Muscle layer of colon (tissue), 2 donors: ENCODE measurements around the gene UTP14A.

Experiments
- H3K27ac ChIP-seq: one replicate; pipeline ENCODE4 v1.7.0; 2013; ENCODE audit warnings: low read depth, mild to moderate bottlenecking, low read length, moderate library complexity
- H3K27me3 ChIP-seq, 2 donors: one replicate each; pipeline ENCODE4 v1.7.0; 2013; ENCODE audit warnings: low read length in 2 of 2, mild to moderate bottlenecking in 2 of 2; ENCODE audit not compliant: insufficient read depth in 2 of 2, control insufficient read depth in 1 of 2
- H3K36me3 ChIP-seq: one replicate; pipeline ENCODE4 v1.7.0; 2013; ENCODE audit warnings: mild to moderate bottlenecking, low read length; ENCODE audit not compliant: insufficient read depth
- H3K4me1 ChIP-seq: one replicate; pipeline ENCODE4 v1.7.0; 2013; ENCODE audit warnings: mild to moderate bottlenecking, low read length; ENCODE audit not compliant: insufficient read depth
- H3K4me3 ChIP-seq, 2 donors: one replicate each; pipeline ENCODE4 v1.7.0; 2013; ENCODE audit warnings: low read length in 2 of 2, low read depth in 1 of 2, mild to moderate bottlenecking in 1 of 2, moderate library complexity in 1 of 2
- H3K9ac ChIP-seq: one replicate; pipeline ENCODE4 v1.7.0; 2013; ENCODE audit warnings: low read length
- H3K9me3 ChIP-seq: one replicate; pipeline ENCODE4 v1.7.0; 2013; ENCODE audit warnings: mild to moderate bottlenecking, low read length
- donor health status: abdominal sarcoma.
- donor health status: Adenocarcinoma of cecum.

Gene UTP14A

GRCh38 chrX:129953334-129953648, 47.3 kb downstream of the UTP14A start:
- no peaks in the 10 kb centered on the region for H3K9me3 ChIP-seq
- H3K27ac ChIP-seq: no peak overlapping the region
- H3K36me3 ChIP-seq: no peaks in the 10 kb centered on the region
- no peak overlapping the region for H3K9ac ChIP-seq
- no peak overlapping the region for H3K4me3 ChIP-seq
- peaks cover 4% of the 10 kb centered on the region for H3K4me1 ChIP-seq
- peaks cover 0 to 8% of the 10 kb centered on the region in 2 donors for H3K27me3 ChIP-seq

GRCh38 chrX:129953881-129954280, 47.9 kb downstream of the UTP14A start:
- Histone ChIP-seq H3K4me3 (no peak overlapping the region), H3K4me1 (peaks cover 4% of the 10 kb centered on the region), H3K36me3 (no peaks in the 10 kb centered on the region), H3K27me3 (peaks cover 0 to 8% of the 10 kb centered on the region in 2 donors), H3K27ac (no peak overlapping the region), H3K9me3 (no peaks in the 10 kb centered on the region), H3K9ac (no peak overlapping the region)

- Histone ChIP-seq H3K36me3 (no peaks in the 10 kb centered on the region), H3K4me3 (no peak overlapping the region), H3K4me1 (peaks cover 4% of the 10 kb centered on the region), H3K9ac (no peak overlapping the region), H3K9me3 (no peaks in the 10 kb centered on the region), H3K27ac (no peak overlapping the region), H3K27me3 (peaks cover 0 to 8% of the 10 kb centered on the region in 2 donors)
These were observed 48.8 kb downstream of the UTP14A start for GRCh38 chrX:129954804-129955203.

- no peaks in the 10 kb centered on the region for H3K9me3 ChIP-seq
These were observed 49.7 kb downstream of the UTP14A start for GRCh38 chrX:129955682-129956081.

GRCh38 chrX:129956145-129956544, 50.2 kb downstream of the UTP14A start:
- Histone ChIP-seq H3K4me1 (peaks cover 4% of the 10 kb centered on the region), H3K9ac (no peak overlapping the region), H3K36me3 (no peaks in the 10 kb centered on the region), H3K9me3 (no peaks in the 10 kb centered on the region), H3K4me3 (no peak overlapping the region), H3K27ac (no peak overlapping the region), H3K27me3 (peaks cover 0 to 11% of the 10 kb centered on the region in 2 donors)

More at GRCh38 chrX:129955682-129956081, 49.7 kb downstream of the UTP14A start:
- Histone ChIP-seq H3K27ac (no peak overlapping the region), H3K36me3 (no peaks in the 10 kb centered on the region), H3K4me3 (no peak overlapping the region), H3K27me3 (peaks cover 0 to 8% of the 10 kb centered on the region in 2 donors), H3K4me1 (peaks cover 4% of the 10 kb centered on the region), H3K9ac (no peak overlapping the region)

- H3K27ac ChIP-seq: no peak overlapping the region
These were observed 50.8 kb downstream of the UTP14A start for GRCh38 chrX:129956765-129957164.

GRCh38 chrX:129957241-129958082, 51.5 kb downstream of the UTP14A start:
- no peaks in the 10 kb centered on the region for H3K9me3 ChIP-seq
- H3K9ac ChIP-seq: no peak overlapping the region
- no peaks in the 10 kb centered on the region for H3K4me1 ChIP-seq
- no peaks in the 10 kb centered on the region for H3K36me3 ChIP-seq
- H3K27ac ChIP-seq: no peak overlapping the region
- peaks cover 0 to 14% of the 10 kb centered on the region in 2 donors for H3K27me3 ChIP-seq
- H3K4me3 ChIP-seq: peak overlapping the region in 1 of 2 donors; percentile 50

More at GRCh38 chrX:129956765-129957164, 50.8 kb downstream of the UTP14A start:
- H3K4me3 ChIP-seq: no peak overlapping the region
- no peaks in the 10 kb centered on the region for H3K9me3 ChIP-seq
- H3K4me1 ChIP-seq: peaks cover 4% of the 10 kb centered on the region
- H3K9ac ChIP-seq: no peak overlapping the region
- peaks cover 0 to 14% of the 10 kb centered on the region in 2 donors for H3K27me3 ChIP-seq
- no peaks in the 10 kb centered on the region for H3K36me3 ChIP-seq

GRCh38 chrX:129958083-129958465, 52.1 kb downstream of the UTP14A start:
- H3K36me3 ChIP-seq: no peaks in the 10 kb centered on the region
- H3K4me1 ChIP-seq: no peaks in the 10 kb centered on the region
- H3K9me3 ChIP-seq: no peaks in the 10 kb centered on the region
- no peak overlapping the region for H3K4me3 ChIP-seq
- H3K9ac ChIP-seq: no peak overlapping the region
- no peak overlapping the region for H3K27ac ChIP-seq
- H3K27me3 ChIP-seq: peaks cover 0 to 11% of the 10 kb centered on the region in 2 donors

GRCh38 chrX:129958814-129959492, 53.0 kb downstream of the UTP14A start:
- peaks cover 0 to 6% of the 10 kb centered on the region in 2 donors for H3K27me3 ChIP-seq
- no peaks in the 10 kb centered on the region for H3K36me3 ChIP-seq
- no peak overlapping the region for H3K9ac ChIP-seq
- no peak overlapping the region for H3K27ac ChIP-seq
- H3K9me3 ChIP-seq: no peaks in the 10 kb centered on the region
- no peak overlapping the region for H3K4me3 ChIP-seq
- no peaks in the 10 kb centered on the region for H3K4me1 ChIP-seq

- Histone ChIP-seq H3K9ac (no peak overlapping the region), H3K4me3 (no peak overlapping the region), H3K27ac (no peak overlapping the region)
These were observed 53.5 kb downstream of the UTP14A start for GRCh38 chrX:129959493-129959832.

GRCh38 chrX:129961180-129962083, 55.5 kb downstream of the UTP14A start:
- no peaks in the 10 kb centered on the region for H3K4me1 ChIP-seq
- no peaks in the 10 kb centered on the region for H3K9me3 ChIP-seq
- no peak overlapping the region for H3K27ac ChIP-seq
- H3K4me3 ChIP-seq: no peak overlapping the region
- peaks cover 0 to 6% of the 10 kb centered on the region in 2 donors for H3K27me3 ChIP-seq
- H3K36me3 ChIP-seq: no peaks in the 10 kb centered on the region
- no peak overlapping the region for H3K9ac ChIP-seq

More at GRCh38 chrX:129959493-129959832, 53.5 kb downstream of the UTP14A start:
- H3K9me3 ChIP-seq: no peaks in the 10 kb centered on the region
- peaks cover 0 to 6% of the 10 kb centered on the region in 2 donors for H3K27me3 ChIP-seq
- H3K4me1 ChIP-seq: no peaks in the 10 kb centered on the region
- no peaks in the 10 kb centered on the region for H3K36me3 ChIP-seq
